WERI-Rb-1 (cell line): Measurements from ENCODE around the gene TSPAN15.

Experiments used
- DNase-seq: peaks from one replicate; pipeline ENCODE4 v3.0.0-alpha.2; 2020
- H3K27ac ChIP-seq: fragments of 250-450 bp; sonication (Bioruptor Pico); 2 replicates; pipeline ENCODE4 v1.5.1; 2020; ENCODE audit warnings: mild to moderate bottlenecking, moderate library complexity
- H3K27me3 ChIP-seq: fragments of 250-450 bp; sonication (Bioruptor Pico); 2 replicates; pipeline ENCODE4 v1.5.1; 2021; ENCODE audit warnings: mild to moderate bottlenecking, low read depth, moderate library complexity; ENCODE audit not compliant: insufficient read depth, severe bottlenecking
- H3K36me3 ChIP-seq: fragments of 250-450 bp; sonication (Bioruptor Pico); 2 replicates; pipeline ENCODE4 v1.5.1; 2020; ENCODE audit warnings: mild to moderate bottlenecking, moderate library complexity
- H3K4me3 ChIP-seq: 2 replicates; pipeline ENCODE4 v1.5.1; 2011; ENCODE audit warnings: low read depth, mild to moderate bottlenecking, control low read depth, low read length
- H3K9me3 ChIP-seq: fragments of 250-450 bp; sonication (Bioruptor Pico); 2 replicates; pipeline ENCODE4 v1.5.1; 2021; ENCODE audit warnings: mild to moderate bottlenecking, moderate library complexity; ENCODE audit not compliant: severe bottlenecking
- TF ChIP-seq, protein P1 (sequence below): IDR thresholded peaks from 2 replicates; pipeline ENCODE4 v1.5.1; 2011; ENCODE audit warnings: low read depth, mild to moderate bottlenecking, control low read depth, inconsistent platforms, low read length

TSPAN15 gene

DNA sequence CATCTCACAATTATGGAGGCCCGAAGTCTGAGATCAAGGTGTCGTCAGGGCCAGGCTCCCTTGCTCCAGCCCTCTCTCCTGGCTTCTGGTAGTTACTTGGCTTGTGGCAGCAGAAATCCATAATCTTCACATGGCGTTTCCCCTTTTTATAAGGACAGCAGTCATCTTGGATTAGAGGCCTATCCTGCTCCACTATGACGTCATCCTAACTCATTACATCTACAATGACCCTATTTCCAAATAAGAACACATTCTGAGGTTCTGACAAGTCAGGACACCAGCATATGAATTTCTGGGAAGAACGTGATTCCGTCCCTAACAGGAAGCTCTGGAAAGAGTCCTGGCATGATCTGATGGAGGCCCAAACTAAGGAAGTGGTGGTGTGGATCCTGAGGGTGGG is 86.2 kb downstream of the TSPAN15 start:
- TF ChIP-seq, protein P1, sequence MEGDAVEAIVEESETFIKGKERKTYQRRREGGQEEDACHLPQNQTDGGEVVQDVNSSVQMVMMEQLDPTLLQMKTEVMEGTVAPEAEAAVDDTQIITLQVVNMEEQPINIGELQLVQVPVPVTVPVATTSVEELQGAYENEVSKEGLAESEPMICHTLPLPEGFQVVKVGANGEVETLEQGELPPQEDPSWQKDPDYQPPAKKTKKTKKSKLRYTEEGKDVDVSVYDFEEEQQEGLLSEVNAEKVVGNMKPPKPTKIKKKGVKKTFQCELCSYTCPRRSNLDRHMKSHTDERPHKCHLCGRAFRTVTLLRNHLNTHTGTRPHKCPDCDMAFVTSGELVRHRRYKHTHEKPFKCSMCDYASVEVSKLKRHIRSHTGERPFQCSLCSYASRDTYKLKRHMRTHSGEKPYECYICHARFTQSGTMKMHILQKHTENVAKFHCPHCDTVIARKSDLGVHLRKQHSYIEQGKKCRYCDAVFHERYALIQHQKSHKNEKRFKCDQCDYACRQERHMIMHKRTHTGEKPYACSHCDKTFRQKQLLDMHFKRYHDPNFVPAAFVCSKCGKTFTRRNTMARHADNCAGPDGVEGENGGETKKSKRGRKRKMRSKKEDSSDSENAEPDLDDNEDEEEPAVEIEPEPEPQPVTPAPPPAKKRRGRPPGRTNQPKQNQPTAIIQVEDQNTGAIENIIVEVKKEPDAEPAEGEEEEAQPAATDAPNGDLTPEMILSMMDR = no peak
- no peaks in the 10 kb centered on the region for H3K36me3 ChIP-seq

DNA sequence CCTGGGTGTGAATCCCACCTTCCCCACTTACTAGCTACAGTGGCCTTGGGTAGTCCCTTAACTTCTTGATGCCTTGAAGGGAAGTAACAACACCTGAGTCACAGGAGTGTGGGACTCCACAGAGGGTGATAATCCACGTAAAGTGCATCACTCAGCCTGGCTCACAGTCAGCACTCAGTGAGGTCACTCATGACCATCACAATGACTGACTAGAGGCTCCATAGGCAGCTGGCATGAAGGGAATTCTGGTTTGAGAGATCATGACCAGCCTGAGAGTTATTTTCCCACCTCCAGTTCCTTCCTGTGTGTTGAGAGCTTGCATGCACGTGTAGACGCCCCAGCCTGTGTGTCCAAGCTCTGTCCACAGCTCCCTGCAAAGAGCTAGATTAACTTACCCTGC is 87.2 kb downstream of the TSPAN15 start:
- Histone ChIP-seq H3K27me3 (no peaks in the 10 kb centered on the region), H3K9me3 (peaks cover 11% of the 10 kb centered on the region), H3K4me3 (no peak overlapping the region), H3K36me3 (no peaks in the 10 kb centered on the region), H3K27ac (no peak overlapping the region)
- TF ChIP-seq, protein P1 = no peak
- no peak for DNase-seq

More for the DNA sequence above, 86.2 kb downstream of the TSPAN15 start:
- DNase-seq = no peak
- Histone ChIP-seq H3K27me3 (no peaks in the 10 kb centered on the region), H3K27ac (no peak overlapping the region), H3K4me3 (no peak overlapping the region), H3K9me3 (peaks cover 11% of the 10 kb centered on the region)

DNA sequence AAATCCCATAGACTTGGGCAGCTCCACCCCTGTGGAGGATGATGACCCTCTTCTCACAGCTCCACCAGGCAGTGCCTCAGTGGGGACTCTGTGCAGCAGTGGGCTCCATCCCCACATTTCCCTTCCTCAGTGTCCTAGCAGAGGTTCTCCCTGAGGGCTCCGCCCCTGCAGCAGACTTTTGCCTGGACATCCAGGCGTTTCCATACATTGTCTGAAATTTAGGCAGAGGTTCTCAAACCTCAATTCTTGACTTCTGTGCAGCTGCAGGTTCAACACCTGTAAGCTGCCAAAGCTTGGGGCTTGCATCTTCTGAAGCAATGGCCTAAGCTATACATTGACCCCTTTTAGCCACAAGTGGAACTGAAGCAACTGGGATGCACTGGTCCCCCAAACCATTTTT is 90.2 kb downstream of the TSPAN15 start:
- peaks cover 11% of the 10 kb centered on the region for H3K9me3 ChIP-seq
- no peak overlapping the region for H3K4me3 ChIP-seq
- no peaks in the 10 kb centered on the region for H3K27me3 ChIP-seq
- no peak for DNase-seq
- H3K27ac ChIP-seq = no peak overlapping the region
- no peaks in the 10 kb centered on the region for H3K36me3 ChIP-seq
- TF ChIP-seq, protein P1 = no peak

DNA sequence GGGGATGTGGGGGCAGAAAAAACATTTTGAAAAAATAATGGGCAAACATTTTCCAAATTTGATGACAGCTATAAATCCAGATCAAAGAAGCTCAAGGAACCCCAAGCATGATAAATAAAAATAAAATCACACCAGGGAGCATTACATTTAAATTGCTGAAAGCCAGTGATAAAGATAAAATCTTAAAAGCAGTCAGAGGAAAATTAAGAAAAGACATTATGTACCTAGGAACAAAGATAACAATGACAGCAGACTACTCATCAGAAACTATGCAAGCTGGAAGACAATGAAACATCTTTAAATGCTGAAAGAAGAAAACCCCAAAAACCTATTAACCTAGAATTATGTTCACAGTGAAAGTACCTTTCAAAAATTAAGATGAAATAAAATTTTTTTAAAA is 98.7 kb downstream of the TSPAN15 start:
- Histone ChIP-seq H3K27ac (no peak overlapping the region), H3K4me3 (no peak overlapping the region), H3K27me3 (no peaks in the 10 kb centered on the region), H3K9me3 (peaks cover 23% of the 10 kb centered on the region), H3K36me3 (no peaks in the 10 kb centered on the region)
- no peak for DNase-seq
- TF ChIP-seq, protein P1 = no peak

DNA sequence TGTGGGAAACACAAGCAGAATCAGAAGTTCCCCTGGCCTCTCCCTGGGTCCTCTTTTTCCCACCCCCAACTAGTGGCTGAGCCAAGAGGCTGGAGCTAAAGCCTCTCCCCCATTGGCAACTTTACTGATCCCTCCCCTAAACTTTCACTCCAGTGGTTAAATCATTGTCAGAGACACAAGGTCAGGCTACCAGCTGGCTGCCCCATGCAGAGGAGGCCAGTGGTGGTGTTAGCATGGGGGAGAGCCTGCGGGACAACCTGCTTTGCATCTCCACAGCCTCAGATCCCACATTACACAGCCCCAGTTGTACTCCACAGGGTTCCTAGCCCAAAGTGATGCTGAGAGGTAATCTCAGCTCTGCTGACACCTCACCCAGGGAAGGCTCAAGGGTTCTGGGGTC is 101.0 kb downstream of the TSPAN15 start:
- DNase-seq = no peak
- Histone ChIP-seq H3K9me3 (peaks cover 23% of the 10 kb centered on the region), H3K4me3 (no peak overlapping the region), H3K27me3 (no peaks in the 10 kb centered on the region), H3K36me3 (no peaks in the 10 kb centered on the region), H3K27ac (no peak overlapping the region)
- TF ChIP-seq, protein P1 = no peak

DNA sequence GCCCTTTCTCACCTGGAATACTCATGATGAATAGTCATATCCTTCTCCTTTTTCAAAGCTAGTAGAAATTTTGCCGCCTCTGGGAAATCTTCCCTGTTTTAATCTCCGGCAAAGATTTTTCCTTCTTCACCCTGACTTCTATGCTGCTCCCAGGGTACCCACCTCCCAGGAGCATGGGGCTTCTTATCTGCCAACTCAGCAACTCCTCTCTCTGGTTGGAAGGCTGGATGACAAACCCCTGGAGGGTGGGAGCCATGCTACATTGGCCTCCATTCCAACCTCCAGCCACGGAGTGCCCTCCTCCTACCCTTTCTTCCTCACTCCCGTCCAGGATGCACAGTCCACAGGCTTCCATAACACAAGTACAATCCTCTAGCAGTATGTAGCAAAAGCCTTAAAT is 102.1 kb downstream of the TSPAN15 start:
- DNase-seq = no peak
- H3K27ac ChIP-seq = no peak overlapping the region
- peaks cover 23% of the 10 kb centered on the region for H3K9me3 ChIP-seq
- TF ChIP-seq, protein P1 = no peak
- H3K4me3 ChIP-seq = no peak overlapping the region
- no peaks in the 10 kb centered on the region for H3K27me3 ChIP-seq
- H3K36me3 ChIP-seq = no peaks in the 10 kb centered on the region
